HCT116 (cell line): ENCODE results near the gene BOD1. TPM values are rescaled to one million over a fixed set of nuclear protein-coding genes. Genes with fewer than 3 reads are reported as not detected.

Experiments
- ATAC-seq: fragments of 200-7000 bp; cut with Tn5 transposase; 2 replicates; pipeline ENCODE4 v1.9.1; 2020; ENCODE audit warnings: mild to moderate bottlenecking, moderate library complexity
- BruUV-seq: library from RNA; stranded (reverse); fragments of 400-500 nt; replicated peaks from 2 replicates; lab custom pipeline; 2021; lab: Mats Ljungman, UMichigan
- CTCF ChIA-PET: fragments of 300-600 bp; sonication (Branson Sonifier 250); formaldehyde crosslinking; loops from one replicate; lab custom pipeline; 2021; ENCODE audit warnings: antibody characterized with exemption; lab: Charles Lee
- POLR2A ChIA-PET: fragments of 300-600, 350-600 bp; sonication (Branson Sonifier 250); formaldehyde crosslinking; loops from one replicate; lab custom pipeline; 2021; ENCODE audit warnings: antibody characterized with exemption; lab: Charles Lee
- RAD21 ChIA-PET, 2 experiments: fragments of 300-600 bp; sonication (Branson Sonifier 250); formaldehyde crosslinking; loops; one replicate each; lab custom pipeline; 2023; ENCODE audit warnings: low total read pairs in 2 of 2; ENCODE audit not compliant: uncharacterized antibody in 2 of 2, unreplicated experiment in 2 of 2, low non-redundant PET in 1 of 2; lab: Charles Lee
- DNase-seq: peaks from one replicate; pipeline ENCODE4 v3.0.0-alpha.2; 2010; ENCODE audit warnings: low read depth, low spot score
- H2AFZ ChIP-seq: fragments of 200-600 bp; shearing (Covaris generic), sonication (generic); 2 replicates; pipeline ENCODE4 v1.6.1; 2017; ENCODE audit warnings: low read depth, mixed run types, mixed read lengths, antibody characterized with exemption, low read length; ENCODE audit not compliant: poor library complexity, severe bottlenecking
- H3K27ac ChIP-seq: 2 replicates; pipeline ENCODE4 v1.5.1; 2012; ENCODE audit warnings: low read depth, low read length
- H3K27me3 ChIP-seq: fragments of 200-600 bp; sonication (generic); 2 replicates; pipeline ENCODE4 v1.6.1; 2016; ENCODE audit warnings: mixed run types, low read length, mixed read lengths; ENCODE audit not compliant: insufficient read depth
- H3K36me3 ChIP-seq, 2 experiments: fragments of 200-500 bp in 1 of 2; fragments of 200-600 bp in 1 of 2; sonication (Bioruptor generic) in 1 of 2; sonication (generic) in 1 of 2; 2 replicates each; pipeline versions ENCODE4 v1.5.1 to v1.6.1; 2014 to 2016; ENCODE audit warnings: low read length in 2 of 2, inconsistent platforms in 1 of 2, mixed read lengths in 1 of 2, mixed run types in 1 of 2; ENCODE audit not compliant: insufficient read depth in 2 of 2, control insufficient read depth in 1 of 2
- H3K4me1 ChIP-seq, 2 experiments: fragments of 200-600 bp in 1 of 2; sonication (generic) in 1 of 2; 2 replicates each; pipeline versions ENCODE4 v1.5.1 to v1.6.1; 2012 to 2017; ENCODE audit warnings: low read length in 2 of 2, inconsistent platforms in 1 of 2, mild to moderate bottlenecking in 1 of 2, mixed read lengths in 1 of 2, mixed run types in 1 of 2, moderate library complexity in 1 of 2; ENCODE audit not compliant: insufficient read depth in 2 of 2, control insufficient read depth in 1 of 2
- H3K4me2 ChIP-seq: fragments of 200-600 bp; sonication (generic); 2 replicates; pipeline ENCODE4 v1.6.1; 2017; ENCODE audit warnings: mixed run types, low read length, mixed read lengths
- H3K4me3 ChIP-seq, 2 experiments: fragments of 200-600 bp in 1 of 2; sonication (generic) in 1 of 2; replicated peaks in 1 of 2; 2 replicates each; pipeline ENCODE4 v1.5.1; 2011 to 2016; ENCODE audit warnings: low read length in 2 of 2, control low read depth in 1 of 2, low read depth in 1 of 2, mild to moderate bottlenecking in 1 of 2, mixed read lengths in 1 of 2, mixed run types in 1 of 2
- H3K79me2 ChIP-seq: fragments of 200-600 bp; sonication (generic); 2 replicates; pipeline ENCODE4 v1.6.1; 2017; ENCODE audit warnings: mild to moderate bottlenecking, mixed run types, low read length, moderate library complexity, mixed read lengths; ENCODE audit not compliant: insufficient read depth
- H3K9ac ChIP-seq: fragments of 200-600 bp; sonication (generic); 2 replicates; pipeline ENCODE4 v1.6.1; 2016; ENCODE audit warnings: low read length, mixed read lengths
- H3K9me2 ChIP-seq: fragments of 200-600 bp; sonication (generic), shearing (Covaris generic); 2 replicates; pipeline ENCODE4 v1.6.1; 2017; ENCODE audit warnings: mixed run types, mild to moderate bottlenecking, moderate library complexity; ENCODE audit not compliant: insufficient read depth
- H3K9me3 ChIP-seq, 2 experiments: fragments of 200-500 bp in 1 of 2; fragments of 200-600 bp in 1 of 2; sonication (Bioruptor generic) in 1 of 2; sonication (generic) in 1 of 2; 2 replicates each; pipeline ENCODE4 v1.6.1; 2014 to 2017; ENCODE audit warnings: low read length in 2 of 2, mixed read lengths in 2 of 2, inconsistent platforms in 1 of 2, low read depth in 1 of 2, mild to moderate bottlenecking in 1 of 2, mixed run types in 1 of 2, moderate library complexity in 1 of 2; ENCODE audit not compliant: control insufficient read depth in 1 of 2, insufficient read depth in 1 of 2
- H4K20me1 ChIP-seq: fragments of 200-600 bp; sonication (generic), shearing (Covaris generic); 2 replicates; pipeline ENCODE4 v1.6.1; 2017; ENCODE audit warnings: mixed run types, mild to moderate bottlenecking, moderate library complexity; ENCODE audit not compliant: insufficient read depth
- CBX3 ChIP-seq: IDR thresholded peaks from 2 replicates; pipeline ENCODE4 v1.6.1; 2012; ENCODE audit warnings: low read depth
- JUND ChIP-seq: IDR thresholded peaks from 2 replicates; pipeline ENCODE4 v1.6.1; 2012
- POLR2AphosphoS5 ChIP-seq: IDR thresholded peaks from 2 replicates; pipeline ENCODE4 v1.6.1; 2011; ENCODE audit warnings: mild to moderate bottlenecking, low read depth, low read length, moderate library complexity
- REST ChIP-seq: IDR thresholded peaks from 2 replicates; pipeline ENCODE4 v1.6.1; 2012; ENCODE audit warnings: low read depth
- SP1 ChIP-seq: IDR thresholded peaks from 2 replicates; pipeline ENCODE4 v1.6.1; 2012; ENCODE audit warnings: low read depth
- ZNF274 ChIP-seq: fragments of 200-500 bp; sonication (Bioruptor generic); IDR thresholded peaks from 2 replicates; pipeline ENCODE4 v1.6.1; 2014; ENCODE audit warnings: mild to moderate bottlenecking, low read depth, low read length, inconsistent platforms
- intact Hi-C: fragments of 100-400 bp; cut with micrococcal nuclease; formaldehyde crosslinking; loops from 2 replicates; pipeline ENCODE4 v1.10.0; 2022
- total RNA-seq: library from RNA; stranded (reverse); gene quantifications from one replicate; pipeline ENCODE4 v1.2.1, GENCODE V29; 2021; ENCODE audit not compliant: unreplicated experiment
- TF ChIP-seq, protein P1 (sequence below): IDR thresholded peaks from 2 replicates; pipeline ENCODE4 v1.6.1; 2012
- TF ChIP-seq, protein P2 (sequence below): IDR thresholded peaks from 2 replicates; pipeline ENCODE4 v1.6.1; 2012

Gene BOD1
- total RNA-seq, 1 experiment from 2014 or later: 60.2 TPM

GRCh38 chr5:173644673-173645436 is 28.4 kb upstream of the BOD1 start:
- RAD21 ChIA-PET: interaction anchor here in 1 of 2 experiments (0.5 kb wide), 1 partner anchor 135 kb away, joined by 3 read pairs; no protein-coding TSS in a partner anchor

More at GRCh38 chr5:173644673-173645436, 28.4 kb upstream of the BOD1 start:
- Histone ChIP-seq H3K9me2 (no peaks in the 10 kb centered on the region), H3K27me3 (peaks cover 9% of the 10 kb centered on the region; the same call in 1 of the 2 replicates), H3K79me2 (no peaks in the 10 kb centered on the region), H3K4me2 (no peak overlapping the region), H2AFZ (no peak overlapping the region), H3K9ac (no peak overlapping the region), H3K27ac (no peak overlapping the region), H3K9me3 (no peaks in the 10 kb centered on the region), H3K4me3 (no peak overlapping the region), H3K4me1 (no peaks in the 10 kb centered on the region), H4K20me1 (no peaks in the 10 kb centered on the region), H3K36me3 (no peaks in the 10 kb centered on the region)
- CTCF ChIA-PET: no interaction called here
- intact Hi-C loops: no loop called here
- TF ChIP-seq, protein P1, sequence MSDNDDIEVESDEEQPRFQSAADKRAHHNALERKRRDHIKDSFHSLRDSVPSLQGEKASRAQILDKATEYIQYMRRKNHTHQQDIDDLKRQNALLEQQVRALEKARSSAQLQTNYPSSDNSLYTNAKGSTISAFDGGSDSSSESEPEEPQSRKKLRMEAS: no peak
- TF ChIP-seq JUND (no peak), REST (no peak), ZNF274 (no peak), POLR2AphosphoS5 (no peak), SP1 (no peak), CBX3 (no peak)
- TF ChIP-seq, protein P2, sequence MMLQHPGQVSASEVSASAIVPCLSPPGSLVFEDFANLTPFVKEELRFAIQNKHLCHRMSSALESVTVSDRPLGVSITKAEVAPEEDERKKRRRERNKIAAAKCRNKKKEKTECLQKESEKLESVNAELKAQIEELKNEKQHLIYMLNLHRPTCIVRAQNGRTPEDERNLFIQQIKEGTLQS: no peak
- POLR2A ChIA-PET: no interaction called here
- no TSS peak for BruUV-seq
- ATAC-seq: no peak
- no peak for DNase-seq
